Skeletal muscle tissue (tissue), 4 donors: Measurements from ENCODE around the gene TMEM86A. TPM values are rescaled to one million over a fixed set of nuclear protein-coding genes. Genes with fewer than 3 reads are reported as not detected.

Experiments
- H3K27ac ChIP-seq: one replicate; pipeline ENCODE4 v1.7.0; 2013; ENCODE audit warnings: mild to moderate bottlenecking, low read depth, low read length, inconsistent platforms
- H3K27me3 ChIP-seq, 3 donors: one replicate each; pipeline ENCODE4 v1.7.0; 2013; ENCODE audit warnings: low read length in 3 of 3; ENCODE audit not compliant: control insufficient read depth in 3 of 3, insufficient read depth in 3 of 3
- H3K36me3 ChIP-seq, 3 donors: one replicate each; pipeline ENCODE4 v1.7.0; 2013; ENCODE audit warnings: low read length in 3 of 3; ENCODE audit not compliant: control insufficient read depth in 3 of 3, insufficient read depth in 3 of 3
- H3K4me1 ChIP-seq, 3 donors: one replicate each; pipeline ENCODE4 v1.7.0; 2013; ENCODE audit warnings: low read length in 3 of 3, mild to moderate bottlenecking in 3 of 3; ENCODE audit not compliant: control insufficient read depth in 3 of 3, insufficient read depth in 3 of 3
- H3K4me3 ChIP-seq, 3 donors: one replicate each; pipeline ENCODE4 v1.7.0; 2013; ENCODE audit warnings: low read length in 3 of 3
- H3K9ac ChIP-seq, 3 donors: one replicate each; pipeline ENCODE4 v1.7.0; 2013; ENCODE audit warnings: low read length in 3 of 3, mild to moderate bottlenecking in 3 of 3, moderate library complexity in 2 of 3, low read depth in 1 of 3
- H3K9me3 ChIP-seq, 3 donors: one replicate each; pipeline ENCODE4 v1.7.0; 2013; ENCODE audit warnings: low read length in 3 of 3; ENCODE audit not compliant: control insufficient read depth in 3 of 3
- total RNA-seq: library from RNA; depleted of rRNA; stranded (reverse); fragments of >200 nt; gene quantifications from one replicate; pipeline ENCODE4 v1.2.3, GENCODE V29; 2014
- donor health status: Osteomylitis.

The TMEM86A gene
- total RNA-seq, 1 donor from 2014 or later = 3.1 TPM

DNA sequence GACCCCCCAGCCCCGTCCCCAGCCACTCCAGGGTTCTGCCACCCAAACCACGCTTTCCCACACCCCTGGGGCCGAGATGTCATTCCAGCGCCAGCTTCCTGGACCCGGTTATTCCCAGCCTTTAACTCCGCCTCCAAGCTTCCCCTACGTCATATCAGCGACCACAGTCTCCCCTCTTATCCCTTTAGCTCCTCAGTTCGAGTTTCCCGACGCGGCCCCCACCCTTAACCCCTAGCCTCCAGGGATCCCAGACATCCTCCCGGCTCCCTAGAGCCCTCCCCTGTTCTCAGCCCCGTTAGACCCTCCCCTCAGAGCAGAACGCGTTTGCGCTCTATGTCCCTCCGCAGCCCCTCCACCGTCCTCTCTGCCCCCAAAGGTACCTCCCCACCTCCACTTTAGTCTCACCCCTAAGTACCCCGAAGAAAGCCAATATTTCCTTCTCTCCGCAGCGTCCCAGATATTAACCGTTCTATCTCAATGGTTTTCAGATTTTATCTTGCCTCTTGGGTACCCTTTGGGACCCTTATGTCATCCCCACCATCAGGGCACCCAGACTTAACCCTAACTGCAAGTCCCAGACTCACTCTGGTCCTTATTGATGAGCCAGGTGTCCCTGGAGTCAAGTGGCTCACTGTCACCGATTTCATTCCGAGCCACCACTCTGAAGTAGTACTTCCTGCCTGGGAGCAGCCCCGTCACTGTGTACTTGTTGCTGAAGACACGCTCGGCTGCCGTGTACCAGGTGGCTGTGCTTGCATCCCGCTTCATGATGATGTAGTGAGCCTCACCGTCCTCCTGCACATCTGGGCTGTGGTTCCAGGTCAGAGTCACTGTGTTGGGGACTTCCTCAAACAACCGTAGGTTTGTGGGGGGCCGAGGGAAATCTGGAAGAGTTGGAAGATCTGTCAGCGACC, 8.0 kb downstream of the TMEM86A start:
- H3K9ac ChIP-seq = peak overlapping the region; percentile 29 to 82 (median 78)
- peak overlapping the region; percentile 31 for H3K27ac ChIP-seq
- H3K4me3 ChIP-seq = peak overlapping the region; percentile 80 to 85 (median 80)
- H3K36me3 ChIP-seq = peaks cover 5 to 11% (median 6%) of the 10 kb centered on the region in 3 donors
- peaks cover 13 to 29% (median 25%) of the 10 kb centered on the region in 3 donors for H3K4me1 ChIP-seq
- no peaks in the 10 kb centered on the region for H3K9me3 ChIP-seq
- peaks cover 0 to 19% (median 9%) of the 10 kb centered on the region in 3 donors for H3K27me3 ChIP-seq

DNA sequence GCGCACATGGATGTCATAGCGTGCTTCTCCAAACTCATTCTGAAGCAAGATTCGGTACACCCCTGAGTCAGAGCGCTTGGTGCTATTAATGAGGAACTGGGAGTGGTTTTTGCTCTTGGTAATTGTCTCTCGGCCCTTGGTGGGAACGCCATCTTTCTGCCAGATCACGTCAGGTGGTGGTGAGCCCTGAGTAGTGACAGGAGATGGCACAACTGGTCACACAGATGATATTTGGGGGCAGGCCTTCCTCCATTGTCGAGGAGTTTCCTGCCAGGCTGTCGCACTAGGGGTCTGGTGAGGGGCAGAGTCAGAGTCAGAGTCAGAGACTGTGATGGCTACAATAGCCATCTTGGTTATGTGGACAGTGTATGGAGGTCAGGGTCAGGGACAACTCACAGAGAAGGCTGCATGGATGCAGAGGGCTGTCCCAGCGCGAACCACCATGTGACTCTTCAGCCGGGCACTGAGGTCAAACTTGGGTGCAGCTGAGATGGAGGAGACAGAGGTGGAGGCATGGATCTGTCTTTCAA, 9.3 kb downstream of the TMEM86A start:
- Histone ChIP-seq H3K4me1 (peaks cover 13 to 26% (median 25%) of the 10 kb centered on the region in 3 donors), H3K9me3 (no peaks in the 10 kb centered on the region), H3K27ac (no peak overlapping the region), H3K9ac (no peak overlapping the region), H3K36me3 (no peaks in the 10 kb centered on the region), H3K27me3 (peaks cover 0 to 19% (median 9%) of the 10 kb centered on the region in 3 donors), H3K4me3 (no peak overlapping the region)

- Histone ChIP-seq H3K36me3 (no peaks in the 10 kb centered on the region), H3K9me3 (no peaks in the 10 kb centered on the region), H3K4me3 (no peak overlapping the region), H3K4me1 (peaks cover 13 to 24% (median 19%) of the 10 kb centered on the region in 3 donors), H3K27me3 (peaks cover 0 to 19% (median 9%) of the 10 kb centered on the region in 3 donors), H3K27ac (no peak overlapping the region), H3K9ac (no peak overlapping the region)
Measured at GRCh38 chr11:18709414-18709813, 10.8 kb downstream of the TMEM86A start.

DNA sequence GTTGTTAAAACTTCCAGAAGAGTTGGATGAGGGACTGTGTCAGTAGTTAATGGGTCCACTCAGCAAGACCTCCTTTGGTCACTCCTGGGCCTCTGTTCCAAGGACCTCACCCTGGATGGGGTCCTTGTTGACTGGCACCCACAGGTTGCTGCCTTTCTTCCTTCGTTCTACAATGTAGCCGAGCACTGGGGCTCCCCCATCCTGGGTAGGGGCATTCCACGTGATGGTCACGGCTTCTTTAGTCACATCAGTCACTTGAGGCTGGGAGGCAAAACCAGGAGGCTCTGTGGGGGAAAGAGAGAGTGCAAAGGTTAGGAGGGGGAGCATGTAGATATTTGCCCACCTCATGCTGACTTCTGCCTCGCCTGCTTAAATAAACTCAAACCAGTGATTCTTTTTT, 12.0 kb downstream of the TMEM86A start:
- no peaks in the 10 kb centered on the region for H3K36me3 ChIP-seq
- no peak overlapping the region for H3K9ac ChIP-seq
- no peak overlapping the region for H3K4me3 ChIP-seq

GRCh38 chr11:18713646-18714442, 15.3 kb downstream of the TMEM86A start:
- Histone ChIP-seq H3K4me3 (no peak overlapping the region), H3K27ac (no peak overlapping the region), H3K27me3 (peaks cover 0 to 2% (median 0%) of the 10 kb centered on the region in 3 donors), H3K4me1 (no peaks in the 10 kb centered on the region), H3K9me3 (no peaks in the 10 kb centered on the region), H3K36me3 (no peaks in the 10 kb centered on the region), H3K9ac (no peak overlapping the region)

More for the DNA sequence above, 12.0 kb downstream of the TMEM86A start:
- Histone ChIP-seq H3K4me1 (peaks cover 8 to 13% (median 13%) of the 10 kb centered on the region in 3 donors), H3K27ac (no peak overlapping the region), H3K9me3 (no peaks in the 10 kb centered on the region), H3K27me3 (peaks cover 0 to 19% (median 9%) of the 10 kb centered on the region in 3 donors)

- Histone ChIP-seq H3K36me3 (no peaks in the 10 kb centered on the region), H3K4me1 (no peaks in the 10 kb centered on the region), H3K9ac (no peak overlapping the region), H3K27me3 (peaks cover 0 to 2% (median 0%) of the 10 kb centered on the region in 3 donors), H3K4me3 (no peak overlapping the region), H3K9me3 (no peaks in the 10 kb centered on the region), H3K27ac (no peak overlapping the region)
Measured at GRCh38 chr11:18714443-18714780, 15.8 kb downstream of the TMEM86A start.

DNA sequence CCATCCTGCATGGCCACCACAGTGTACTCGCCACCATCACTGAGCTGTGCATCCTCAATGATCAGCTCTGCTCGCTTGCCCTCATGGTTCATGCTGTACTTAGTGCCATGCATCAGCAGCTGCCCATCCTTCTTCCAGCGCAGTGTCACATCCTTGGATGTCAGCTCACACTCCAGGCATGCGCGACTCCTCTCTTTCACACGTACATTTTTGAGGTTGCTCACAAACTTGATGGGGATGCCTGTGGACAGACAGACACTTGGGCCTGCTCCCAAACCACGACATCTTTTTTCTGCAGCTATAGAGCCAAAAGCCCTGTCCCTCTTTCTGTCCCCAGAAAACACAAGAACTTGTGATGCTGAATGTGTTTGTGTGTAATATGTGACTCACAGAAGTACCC, 16.9 kb downstream of the TMEM86A start:
- H3K36me3 ChIP-seq = no peaks in the 10 kb centered on the region
- H3K27me3 ChIP-seq = peaks cover 0 to 1% (median 0%) of the 10 kb centered on the region in 3 donors
- H3K9me3 ChIP-seq = no peaks in the 10 kb centered on the region
- peaks cover 0 to 5% (median under 1%) of the 10 kb centered on the region in 3 donors for H3K4me1 ChIP-seq
- no peak overlapping the region for H3K9ac ChIP-seq
- no peak overlapping the region for H3K4me3 ChIP-seq
- H3K27ac ChIP-seq = no peak overlapping the region

DNA sequence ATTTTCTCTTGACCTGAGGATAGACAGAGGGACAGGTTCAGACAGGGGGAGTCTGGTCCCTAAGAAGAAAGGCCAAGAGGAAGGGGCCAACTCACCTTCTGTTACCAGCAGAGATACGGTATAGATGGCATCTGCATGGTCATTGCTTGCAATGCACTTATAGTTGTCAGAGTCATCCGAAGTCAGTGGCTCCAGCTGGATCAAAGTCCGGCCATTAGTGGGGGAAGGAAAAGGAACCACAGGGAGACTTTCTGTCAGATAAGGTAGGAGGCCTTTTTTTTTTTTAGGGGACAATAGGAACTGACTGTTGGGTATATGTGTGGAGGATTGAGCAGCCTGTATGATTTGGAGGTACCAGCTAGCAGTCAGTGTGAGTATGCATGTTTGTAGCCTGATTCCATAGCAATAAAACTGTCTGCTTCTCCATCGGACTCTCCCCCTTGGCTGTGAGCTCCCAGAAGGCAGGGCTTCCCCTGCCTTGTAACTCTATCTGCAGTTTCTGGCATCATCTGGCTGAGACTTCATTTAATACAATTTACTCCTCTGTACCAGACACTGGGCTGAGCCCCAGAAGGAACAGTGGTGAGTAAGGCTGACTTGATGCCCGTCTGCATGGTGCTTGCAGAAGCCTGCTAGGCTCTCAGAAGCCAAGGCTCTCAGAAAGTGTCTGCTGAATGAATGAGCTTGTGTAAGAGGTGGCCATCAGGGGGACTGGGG, 21.7 kb downstream of the TMEM86A start:
- Histone ChIP-seq H3K9ac (peak overlapping the region in 2 of 3 donors; percentile 75 to 77), H3K27me3 (no peaks in the 10 kb centered on the region), H3K4me3 (peak overlapping the region; percentile 79 to 81 (median 80))

GRCh38 chr11:18720808-18721560, 22.4 kb downstream of the TMEM86A start:
- H3K36me3 ChIP-seq = no peaks in the 10 kb centered on the region
- H3K9ac ChIP-seq = peak overlapping the region; percentile 66 to 77 (median 75)
- peak overlapping the region; percentile 5 for H3K27ac ChIP-seq
- no peaks in the 10 kb centered on the region for H3K9me3 ChIP-seq
- no peaks in the 10 kb centered on the region for H3K27me3 ChIP-seq
- peak overlapping the region; percentile 79 to 81 (median 80) for H3K4me3 ChIP-seq
- H3K4me1 ChIP-seq = peaks cover 12 to 21% (median 14%) of the 10 kb centered on the region in 3 donors

More for the DNA sequence above, 21.7 kb downstream of the TMEM86A start:
- H3K9me3 ChIP-seq = no peaks in the 10 kb centered on the region
- H3K4me1 ChIP-seq = peaks cover 12 to 21% (median 14%) of the 10 kb centered on the region in 3 donors
- H3K36me3 ChIP-seq = no peaks in the 10 kb centered on the region
- H3K27ac ChIP-seq = peak overlapping the region; percentile 5
